HG02938 (cell line): Measurements from ENCODE around the gene CATSPER3.

Experiments
- ATAC-seq: cut with Tn5 transposase; IDR thresholded peaks from one replicate; pipeline ENCODE4 v1.9.1; 2021; ENCODE audit warnings: mild to moderate bottlenecking, moderate library complexity; ENCODE audit not compliant: unreplicated experiment

CATSPER3 gene

DNA sequence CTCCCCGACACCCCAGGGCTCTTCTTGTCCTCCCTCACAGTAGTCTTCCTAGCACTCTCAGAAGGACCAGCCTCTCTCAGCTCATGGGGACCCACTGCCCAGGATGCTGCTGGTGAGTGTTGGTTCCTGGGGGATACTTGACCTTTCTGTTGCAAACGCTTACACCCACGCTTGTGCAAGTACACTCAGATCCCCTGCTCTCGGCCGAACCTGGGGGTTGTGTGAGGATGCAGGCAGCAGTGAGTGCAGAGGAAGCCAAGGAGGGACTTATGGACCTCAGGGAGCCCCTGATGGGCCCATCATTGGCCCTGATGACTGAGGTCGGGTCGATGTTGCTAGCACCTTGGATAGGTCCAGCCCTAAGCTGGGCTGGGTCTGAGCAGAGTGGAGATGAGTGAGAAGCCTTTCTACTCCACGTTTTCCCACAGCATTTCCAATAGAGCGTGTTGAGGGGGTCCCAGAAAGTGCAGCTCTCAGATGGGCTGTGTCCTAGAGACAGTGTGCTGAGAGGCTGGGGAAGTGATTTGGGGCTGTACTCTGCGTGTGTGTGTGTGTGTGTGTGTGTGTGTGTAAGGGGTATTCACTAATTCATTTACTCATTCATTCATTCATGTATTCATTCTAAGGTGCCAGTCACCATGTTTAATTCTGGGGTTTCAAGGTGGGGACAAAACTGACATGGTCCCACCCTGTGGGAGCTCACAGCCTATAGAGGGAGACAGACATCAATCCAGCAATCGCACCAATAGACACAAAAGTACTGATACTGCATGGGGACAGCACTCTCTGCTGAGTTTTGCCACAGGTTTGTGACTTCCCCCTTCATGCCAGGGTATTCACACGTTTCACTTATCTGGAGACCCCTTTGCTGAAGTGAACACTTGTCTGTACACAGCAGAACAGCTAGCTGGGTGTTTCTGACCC is 91.6 kb downstream of the CATSPER3 start:
- ATAC-seq, result no peak

GRCh38 chr5:135060021-135060420 is 92.3 kb downstream of the CATSPER3 start:
- no peak for ATAC-seq

- ATAC-seq, result no peak
Observed at GRCh38 chr5:135061001-135061400, 93.3 kb downstream of the CATSPER3 start.
